GM19468 (cell line): ENCODE data around the gene PGAM5.
"Not testable (repeated sequence)": the region's sequence is repeated elsewhere in the genome, so short reads cannot be mapped to it uniquely, and the experiment has no call there.

Source experiments
- ATAC-seq: cut with Tn5 transposase; IDR thresholded peaks from one replicate; pipeline ENCODE4 v1.9.1; 2021; ENCODE audit warnings: mild to moderate bottlenecking, moderate library complexity, moderate number of reproducible peaks; ENCODE audit not compliant: unreplicated experiment; ENCODE audit errors: extremely low read depth

The PGAM5 gene

DNA sequence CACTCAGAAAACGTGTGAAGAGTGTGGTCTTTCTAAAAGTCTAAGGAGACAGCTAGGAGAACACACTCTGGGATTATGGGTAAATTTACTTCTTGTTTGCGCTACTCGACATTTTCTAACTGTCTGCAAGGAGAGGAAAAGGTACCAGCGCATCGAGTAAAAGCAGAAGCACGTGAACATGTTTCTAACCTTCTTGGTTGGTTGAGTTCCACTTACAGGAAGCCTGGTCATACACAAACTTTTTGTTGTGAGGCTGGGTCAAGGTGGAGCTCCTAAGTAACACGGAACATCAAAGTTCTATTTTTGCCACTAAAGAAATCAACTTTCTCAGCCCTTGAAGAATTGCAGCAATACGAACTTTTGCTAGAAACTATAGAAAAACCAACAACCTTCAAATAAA is 31.0 kb downstream of the PGAM5 start:
- no peak for ATAC-seq

DNA sequence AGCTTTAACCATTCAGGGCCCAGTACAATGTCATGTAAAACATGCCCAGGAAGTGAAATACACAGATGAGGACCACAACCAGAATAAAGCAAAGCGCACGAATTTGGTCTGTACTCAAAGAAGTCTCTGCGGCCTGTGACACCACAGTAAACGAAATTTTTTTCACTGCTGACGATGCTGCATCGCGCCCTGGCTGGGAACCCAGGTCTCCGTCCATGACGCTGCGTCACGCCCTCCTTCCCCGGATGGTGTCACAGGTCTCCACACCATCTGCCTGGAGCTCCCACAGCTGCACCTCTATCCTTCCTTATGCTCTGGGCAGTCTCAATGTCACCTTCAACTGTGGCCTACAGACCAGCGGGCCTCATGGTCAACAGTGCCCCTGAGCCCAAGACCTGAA is 33.2 kb downstream of the PGAM5 start:
- no peak for ATAC-seq

DNA sequence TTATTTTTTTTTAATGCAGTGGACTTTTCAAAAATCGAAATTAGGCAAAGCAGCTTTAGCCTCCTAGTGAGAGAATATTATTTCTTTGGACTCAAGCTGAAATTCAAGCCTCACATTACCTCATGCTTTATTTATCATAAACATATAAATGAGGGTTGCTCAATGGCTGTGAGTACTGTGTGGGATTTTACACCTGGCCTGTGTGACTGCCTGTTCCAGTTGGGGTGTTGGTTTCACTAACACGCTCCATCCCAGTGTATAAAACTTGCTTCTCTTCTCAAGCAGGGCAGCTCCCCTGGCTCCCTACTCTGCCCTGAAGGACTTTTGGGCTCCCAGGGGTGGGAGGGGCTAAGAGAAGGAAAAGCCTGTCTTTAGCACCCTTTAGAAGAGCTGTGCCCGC is 36.0 kb downstream of the PGAM5 start:
- ATAC-seq, result no peak

GRCh38 chr12:132747395-132747794 is 36.8 kb downstream of the PGAM5 start:
- no peak for ATAC-seq

DNA sequence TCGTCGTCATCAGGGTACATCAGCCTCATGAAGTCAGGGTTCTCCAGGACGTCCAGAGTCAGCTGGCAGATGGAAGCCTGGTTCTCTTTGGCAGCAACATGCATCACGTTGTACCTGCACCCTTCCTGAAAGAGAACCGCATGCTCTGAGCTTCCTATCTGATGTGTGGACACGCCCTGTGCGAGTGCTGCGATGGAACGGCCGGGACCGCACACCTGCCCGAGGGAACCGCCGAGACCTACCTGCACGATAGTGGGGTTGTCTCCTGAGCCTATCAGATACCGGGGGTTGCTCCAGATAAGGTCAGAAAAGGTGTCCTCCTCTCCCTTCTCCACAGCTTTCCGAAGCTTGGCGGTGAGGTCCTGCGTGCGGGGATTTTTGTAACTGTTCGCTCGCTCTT is 37.3 kb downstream of the PGAM5 start:
- ATAC-seq, result no peak

- no peak for ATAC-seq
Observed at GRCh38 chr12:132748319-132748718, 37.7 kb downstream of the PGAM5 start.

DNA sequence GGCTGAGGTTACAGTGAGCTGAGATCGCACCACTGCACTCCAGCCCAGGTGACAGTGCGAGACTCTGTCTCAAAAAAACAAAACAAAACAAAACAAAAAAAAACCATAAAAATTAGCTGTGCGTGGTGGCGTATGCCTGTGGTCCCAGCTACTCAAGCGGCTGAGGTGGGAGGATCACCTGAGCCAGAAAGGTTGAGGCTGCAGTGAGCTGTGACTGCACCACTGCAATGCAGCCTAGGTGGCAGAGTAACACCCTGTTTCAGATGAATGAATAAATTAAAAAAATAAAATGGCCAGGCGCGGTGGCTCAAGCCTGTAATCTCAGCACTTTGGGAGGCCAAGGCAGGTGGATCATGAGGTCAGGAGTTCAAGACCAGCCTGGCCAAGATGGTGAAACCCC is 43.0 kb downstream of the PGAM5 start:
- not testable (repeated sequence) for ATAC-seq

DNA sequence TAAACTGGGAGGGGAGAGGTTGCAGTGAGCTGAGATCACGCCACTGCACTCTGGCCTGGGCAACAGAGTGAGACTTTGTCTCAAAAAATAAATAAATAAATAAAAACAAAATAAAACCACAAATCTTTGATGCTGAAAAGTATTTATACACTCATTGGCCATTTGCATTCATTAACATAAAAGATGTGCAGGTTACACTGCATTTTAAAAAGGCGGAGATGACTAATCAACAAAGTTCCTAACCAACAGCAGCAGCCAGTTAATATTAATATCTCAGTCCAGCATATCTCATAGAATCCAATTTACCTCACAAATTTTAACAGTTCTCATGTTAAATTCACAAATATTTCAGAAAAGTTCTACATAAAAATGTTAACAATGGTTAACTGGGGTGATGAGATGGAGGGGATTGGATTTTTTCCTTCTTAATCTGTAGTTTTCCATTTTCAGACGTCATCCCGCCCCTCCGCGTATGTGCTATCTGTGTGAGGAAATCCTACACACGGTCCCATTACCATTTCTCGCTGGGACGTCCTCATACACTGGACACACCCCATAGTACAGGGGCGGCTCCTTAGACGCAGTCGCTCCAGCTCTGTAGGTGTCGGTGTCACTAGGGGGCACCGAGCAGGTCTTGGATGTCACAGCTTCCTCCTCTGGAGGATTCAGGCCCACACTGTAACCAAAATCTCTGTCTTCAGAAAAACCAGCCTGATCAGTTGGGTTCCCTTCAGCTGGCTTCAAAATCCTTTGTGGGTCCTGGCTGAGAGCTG is 43.7 kb downstream of the PGAM5 start:
- ATAC-seq, result no peak

GRCh38 chr12:132758825-132759224 is 48.2 kb downstream of the PGAM5 start:
- not testable (repeated sequence) for ATAC-seq

DNA sequence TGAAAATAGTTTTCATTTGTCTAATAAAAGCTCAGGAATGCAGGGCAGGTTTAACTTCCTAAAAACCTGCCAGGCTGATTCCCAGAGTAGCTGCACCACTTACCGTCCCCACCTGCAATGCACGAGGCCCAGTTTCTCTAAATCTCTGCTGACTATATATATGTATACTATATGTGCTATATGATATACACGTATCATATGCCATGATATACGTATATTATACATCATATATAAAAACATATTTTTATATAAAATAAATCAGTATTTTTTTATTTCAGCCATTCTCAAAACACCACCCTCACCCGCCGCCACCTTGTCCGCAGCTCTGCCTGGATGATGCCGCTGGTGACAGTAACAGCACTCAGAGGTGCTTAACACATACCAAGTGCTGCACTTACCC is 48.7 kb downstream of the PGAM5 start:
- ATAC-seq, result no peak

GRCh38 chr12:132761032-132761920 is 50.6 kb downstream of the PGAM5 start, which contains the start of gene ANKLE2:
ANKLE2 (minus strand) TSS chr12:132761832; CDS start chr12:132761798, 34 bp downstream.
- peak; percentile 7 for ATAC-seq

DNA sequence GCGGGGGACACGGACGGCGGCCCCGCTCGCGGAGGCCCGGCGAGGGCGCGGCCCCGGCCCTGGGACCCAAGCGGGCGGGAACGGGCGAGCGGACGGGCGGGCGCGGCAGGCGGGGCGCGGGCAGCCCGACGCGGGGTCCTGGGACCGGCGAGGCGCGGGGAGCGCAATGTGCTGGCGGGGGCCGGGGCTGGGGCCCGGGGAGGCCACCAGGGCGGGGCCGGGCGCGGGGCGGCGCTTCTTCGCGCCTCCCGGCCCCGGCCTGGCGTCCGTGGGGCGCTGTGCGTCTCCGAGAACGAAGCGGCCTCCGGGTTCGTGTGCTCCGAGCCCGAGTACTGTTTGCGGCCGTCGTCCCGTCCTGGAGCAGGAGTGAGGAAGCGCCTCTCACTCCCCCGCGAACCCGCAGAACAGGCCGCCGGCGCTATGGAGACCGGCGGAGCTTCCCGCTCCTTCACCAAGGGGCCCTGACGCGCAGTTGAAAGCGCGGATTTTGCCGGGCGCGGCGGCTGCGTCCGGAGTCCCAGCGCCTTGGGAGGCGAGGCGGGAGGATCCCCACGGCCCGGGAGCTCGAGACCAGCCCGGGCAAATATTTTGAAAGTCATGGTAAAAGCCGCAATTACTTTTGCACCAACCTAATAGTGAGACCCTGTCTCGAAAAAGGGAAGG is 51.4 kb downstream of the PGAM5 start:
- ATAC-seq, result peak; percentile 35

DNA sequence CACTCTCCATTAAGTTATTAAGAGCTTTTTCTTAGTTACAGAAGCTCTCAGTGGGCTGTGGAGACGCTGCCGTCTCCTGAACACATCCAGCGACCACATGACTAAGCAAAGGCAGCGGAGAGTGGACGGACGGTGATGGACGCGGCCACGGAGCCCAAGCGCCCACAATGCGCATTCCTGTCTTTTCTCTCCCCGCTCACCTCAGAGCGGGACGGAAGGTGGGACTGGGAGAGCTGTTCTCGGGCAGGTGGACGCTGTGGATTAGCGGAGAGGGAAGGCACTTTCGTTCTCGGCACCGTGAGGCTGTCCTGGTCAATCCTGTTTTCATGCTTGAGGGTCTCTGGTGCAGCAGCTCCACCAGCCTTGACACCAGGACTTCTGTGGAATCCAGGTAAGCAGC is 53.6 kb downstream of the PGAM5 start:
- no peak for ATAC-seq

DNA sequence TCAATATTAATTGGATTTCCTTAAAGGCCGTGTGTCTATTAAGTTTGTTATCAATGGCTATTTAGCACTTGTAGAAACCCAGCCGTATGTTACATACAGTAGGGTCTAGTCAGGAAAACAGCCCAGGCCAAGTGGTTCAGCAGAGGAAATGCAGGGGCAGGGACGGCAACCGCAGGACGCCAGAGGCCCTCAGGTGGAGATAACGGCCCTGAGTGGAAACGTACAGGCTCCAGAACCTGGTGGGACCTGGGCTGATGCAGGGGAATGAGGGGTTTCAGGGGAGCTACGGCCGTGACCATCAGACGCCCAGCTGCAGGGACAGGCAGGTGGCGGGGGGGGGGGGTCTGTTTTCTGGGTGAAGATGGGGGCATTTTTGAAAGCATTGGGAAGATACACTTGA is 54.7 kb downstream of the PGAM5 start:
- no peak for ATAC-seq

GRCh38 chr12:132766380-132767085 is 55.9 kb downstream of the PGAM5 start:
- ATAC-seq, result no peak

- ATAC-seq, result no peak
Observed at GRCh38 chr12:132771126-132771838, 60.6 kb downstream of the PGAM5 start.
